Fibroblast of lung (primary cell): ENCODE results near the gene SLC17A6. TPM values are rescaled to one million over a fixed set of nuclear protein-coding genes. Genes with fewer than 3 reads are reported as not detected.

ENCODE experiments used
- DNase-seq, 2 donors: peaks; one replicate each; pipeline versions ENCODE4 v3.0.0 to v3.0.0-alpha.2; 2010; ENCODE audit warnings: low read depth in 2 of 2
- H2AFZ ChIP-seq: 2 replicates; pipeline ENCODE4 v1.5.1; 2012; ENCODE audit warnings: low read length, control low read depth, inconsistent platforms
- H3K27ac ChIP-seq: 2 replicates; pipeline ENCODE4 v1.5.1; 2011; ENCODE audit warnings: low read length, control low read depth; ENCODE audit not compliant: insufficient read depth
- H3K27me3 ChIP-seq: 2 replicates; pipeline ENCODE4 v1.5.1; 2011; ENCODE audit warnings: mild to moderate bottlenecking, low read length; ENCODE audit not compliant: control insufficient read depth, insufficient read depth
- H3K36me3 ChIP-seq: 2 replicates; pipeline ENCODE4 v1.5.1; 2011; ENCODE audit warnings: low read length; ENCODE audit not compliant: control insufficient read depth, insufficient read depth
- H3K4me1 ChIP-seq: 2 replicates; pipeline ENCODE4 v1.5.1; 2011; ENCODE audit warnings: low read length; ENCODE audit not compliant: control insufficient read depth, insufficient read depth; ENCODE audit errors: extremely low read depth
- H3K4me2 ChIP-seq: 2 replicates; pipeline ENCODE4 v1.5.1; 2011; ENCODE audit warnings: low read length, control low read depth; ENCODE audit not compliant: insufficient read depth; ENCODE audit errors: extremely low read depth
- H3K4me3 ChIP-seq, 4 experiments: fragments of 200-600 bp in 1 of 4; sonication (generic) in 1 of 4; replicated peaks in 1 of 4; 2 replicates each; pipeline ENCODE4 v1.5.1; 2011 to 2016; ENCODE audit warnings: low read length in 4 of 4, low read depth in 3 of 4, mild to moderate bottlenecking in 3 of 4, control low read depth in 2 of 4, inconsistent platforms in 1 of 4, mixed read lengths in 1 of 4; ENCODE audit not compliant: insufficient read depth in 1 of 4; ENCODE audit errors: control extremely low read depth in 1 of 4
- H3K79me2 ChIP-seq: 2 replicates; pipeline ENCODE4 v1.5.1; 2012; ENCODE audit warnings: mild to moderate bottlenecking, low read length, inconsistent platforms; ENCODE audit not compliant: control insufficient read depth, insufficient read depth
- H3K9ac ChIP-seq: 2 replicates; pipeline ENCODE4 v1.5.1; 2011; ENCODE audit warnings: mild to moderate bottlenecking, low read length, control low read depth; ENCODE audit not compliant: insufficient read depth
- H3K9me3 ChIP-seq: 2 replicates; pipeline ENCODE4 v1.5.1; 2012; ENCODE audit warnings: low read depth, low read length; ENCODE audit not compliant: control insufficient read depth, insufficient read depth
- H4K20me1 ChIP-seq: 2 replicates; pipeline ENCODE4 v1.5.1; 2011; ENCODE audit warnings: low read length; ENCODE audit not compliant: control insufficient read depth, insufficient read depth; ENCODE audit errors: extremely low read depth
- EZH2 ChIP-seq: IDR thresholded peaks from 2 replicates; pipeline ENCODE4 v1.5.1; 2012; ENCODE audit warnings: low read length, control low read depth, mild to moderate bottlenecking; ENCODE audit errors: missing control alignments
- polyA plus RNA-seq, 2 donors: library from polyadenylated mRNA; depleted of rRNA in 1 of 2; stranded (reverse) in 1 of 2; unstranded in 1 of 2; fragments of >200 nt; gene quantifications; 2 replicates each; pipeline ENCODE4 v1.2.1, GENCODE V29; 2011 to 2012; ENCODE audit warnings: missing spikeins in 1 of 2
- total RNA-seq: library from RNA; depleted of rRNA; stranded (reverse); fragments of >200 nt; gene quantifications from 2 replicates; pipeline ENCODE4 v1.2.1, GENCODE V29; 2014
- TF ChIP-seq, protein P1 (sequence below), 2 donors: IDR thresholded peaks in 1 of 2; conservative IDR thresholded peaks in 1 of 2; 1 replicate in 1 of 2; 2 replicates in 1 of 2; pipeline ENCODE4 v1.5.1; 2011 to 2012; ENCODE audit warnings: low read length in 2 of 2, control low read depth in 1 of 2, inconsistent platforms in 1 of 2, low read depth in 1 of 2, mild to moderate bottlenecking in 1 of 2

Gene SLC17A6
- total and polyA plus RNA-seq, 2 donors (not counting 1 experiment from before 2014, with no cell fraction given), result not detected

DNA sequence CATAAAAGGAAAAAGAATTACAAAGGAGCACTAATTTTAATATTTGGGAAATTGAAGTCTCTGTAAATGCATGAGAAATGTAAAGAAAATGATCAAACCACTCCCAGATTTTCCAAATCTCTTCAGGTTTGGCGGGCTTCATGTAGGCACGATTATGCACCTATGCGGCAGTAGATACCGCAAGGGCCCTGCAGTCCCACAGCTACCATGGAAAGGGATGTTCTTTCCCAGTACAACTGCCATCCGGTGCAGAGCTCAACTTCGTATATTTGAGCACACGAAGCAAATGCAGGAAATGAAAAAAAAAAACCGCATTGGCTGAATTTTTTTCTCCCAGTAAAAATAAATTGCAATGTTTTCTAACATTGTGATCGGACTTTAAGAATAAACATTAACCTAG is 1.4 kb downstream of the SLC17A6 start:
- H3K4me1 ChIP-seq, result no peaks in the 10 kb centered on the region
- H3K4me2 ChIP-seq, result no peak overlapping the region
- H3K27me3 ChIP-seq, result peaks cover 41% of the 10 kb centered on the region
- no peak overlapping the region for H2AFZ ChIP-seq
- no peak overlapping the region for H3K4me3 ChIP-seq
- DNase-seq, result no peak
- no peaks in the 10 kb centered on the region for H4K20me1 ChIP-seq
- TF ChIP-seq, protein P1, sequence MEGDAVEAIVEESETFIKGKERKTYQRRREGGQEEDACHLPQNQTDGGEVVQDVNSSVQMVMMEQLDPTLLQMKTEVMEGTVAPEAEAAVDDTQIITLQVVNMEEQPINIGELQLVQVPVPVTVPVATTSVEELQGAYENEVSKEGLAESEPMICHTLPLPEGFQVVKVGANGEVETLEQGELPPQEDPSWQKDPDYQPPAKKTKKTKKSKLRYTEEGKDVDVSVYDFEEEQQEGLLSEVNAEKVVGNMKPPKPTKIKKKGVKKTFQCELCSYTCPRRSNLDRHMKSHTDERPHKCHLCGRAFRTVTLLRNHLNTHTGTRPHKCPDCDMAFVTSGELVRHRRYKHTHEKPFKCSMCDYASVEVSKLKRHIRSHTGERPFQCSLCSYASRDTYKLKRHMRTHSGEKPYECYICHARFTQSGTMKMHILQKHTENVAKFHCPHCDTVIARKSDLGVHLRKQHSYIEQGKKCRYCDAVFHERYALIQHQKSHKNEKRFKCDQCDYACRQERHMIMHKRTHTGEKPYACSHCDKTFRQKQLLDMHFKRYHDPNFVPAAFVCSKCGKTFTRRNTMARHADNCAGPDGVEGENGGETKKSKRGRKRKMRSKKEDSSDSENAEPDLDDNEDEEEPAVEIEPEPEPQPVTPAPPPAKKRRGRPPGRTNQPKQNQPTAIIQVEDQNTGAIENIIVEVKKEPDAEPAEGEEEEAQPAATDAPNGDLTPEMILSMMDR (conservative IDR thresholded peaks at IDR 0.05 in 1 of 2, IDR thresholded peaks at IDR 0.05 in 1 of 2; ENCODE audit: low read depth in 1 of 2, low read length in 2 of 2), result no peak
- TF ChIP-seq EZH2, result no peak
- no peak overlapping the region for H3K9ac ChIP-seq
- H3K36me3 ChIP-seq, result no peaks in the 10 kb centered on the region
- H3K27ac ChIP-seq, result no peak overlapping the region
- H3K79me2 ChIP-seq, result no peaks in the 10 kb centered on the region
- H3K9me3 ChIP-seq, result no peaks in the 10 kb centered on the region

GRCh38 chr11:22340235-22340634 is 2.1 kb downstream of the SLC17A6 start:
- H3K4me2 ChIP-seq, result no peak overlapping the region
- no peak overlapping the region for H3K4me3 ChIP-seq
- H3K4me1 ChIP-seq, result no peaks in the 10 kb centered on the region
- no peak overlapping the region for H2AFZ ChIP-seq
- DNase-seq, result no peak
- no peak overlapping the region for H3K27ac ChIP-seq
- no peaks in the 10 kb centered on the region for H3K36me3 ChIP-seq
- H3K79me2 ChIP-seq, result no peaks in the 10 kb centered on the region
- no peaks in the 10 kb centered on the region for H4K20me1 ChIP-seq
- TF ChIP-seq, protein P1 (conservative IDR thresholded peaks at IDR 0.05 in 1 of 2, IDR thresholded peaks at IDR 0.05 in 1 of 2; ENCODE audit: low read depth in 1 of 2, low read length in 2 of 2), result no peak
- TF ChIP-seq EZH2, result no peak
- no peak overlapping the region for H3K9ac ChIP-seq
- no peaks in the 10 kb centered on the region for H3K9me3 ChIP-seq
- H3K27me3 ChIP-seq, result peaks cover 41% of the 10 kb centered on the region

DNA sequence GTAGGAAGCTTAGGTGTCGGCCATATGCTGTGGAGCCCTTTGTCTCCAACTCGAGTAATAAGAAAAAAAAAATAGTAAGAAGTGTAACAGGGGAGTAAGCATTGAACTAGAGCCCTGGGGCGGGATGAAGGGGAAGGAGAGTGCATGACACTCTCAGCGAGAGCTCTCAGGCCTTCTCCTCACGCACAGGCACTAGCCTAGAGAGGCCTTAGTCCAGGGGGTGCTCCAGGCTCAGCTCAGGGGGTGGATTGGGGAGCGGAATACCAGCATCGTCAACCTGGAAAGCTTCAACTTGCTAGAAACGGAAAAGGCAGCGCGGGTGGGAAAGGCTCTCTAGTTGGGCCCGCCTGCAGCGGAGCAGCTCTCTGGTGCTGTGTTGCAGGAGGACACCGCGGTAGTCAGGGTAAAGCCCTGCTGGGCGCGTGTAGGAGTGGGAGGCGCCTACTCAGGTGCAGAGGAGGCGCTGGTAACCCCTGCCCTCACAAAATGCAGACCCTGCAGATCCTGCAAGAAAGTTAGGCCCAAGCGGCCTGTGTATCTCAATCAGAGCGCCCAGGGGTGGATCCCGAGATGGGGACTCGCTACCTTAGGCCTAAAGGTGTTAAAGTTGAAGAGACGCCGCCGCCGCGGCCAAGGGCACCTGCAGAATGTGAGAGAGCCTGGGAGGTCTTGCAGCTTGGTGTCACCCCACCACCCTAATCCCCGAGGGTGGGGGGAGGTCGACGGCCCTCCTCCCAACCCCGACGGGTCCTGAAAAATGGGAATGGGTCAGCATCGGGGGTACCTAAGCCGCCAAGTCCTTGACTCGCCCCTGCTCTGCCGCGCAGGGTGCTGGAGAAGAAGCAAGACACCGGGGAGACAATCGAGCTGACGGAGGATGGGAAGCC is 2.8 kb downstream of the SLC17A6 start:
- no peaks in the 10 kb centered on the region for H4K20me1 ChIP-seq
- H3K9ac ChIP-seq, result no peak overlapping the region
- H3K4me2 ChIP-seq, result no peak overlapping the region
- no peak overlapping the region for H3K27ac ChIP-seq
- H3K36me3 ChIP-seq, result no peaks in the 10 kb centered on the region
- H3K9me3 ChIP-seq, result no peaks in the 10 kb centered on the region
- TF ChIP-seq, protein P1 (conservative IDR thresholded peaks at IDR 0.05 in 1 of 2, IDR thresholded peaks at IDR 0.05 in 1 of 2; ENCODE audit: low read depth in 1 of 2, low read length in 2 of 2), result no peak
- peak; percentile 57 for TF ChIP-seq EZH2
- H2AFZ ChIP-seq, result no peak overlapping the region
- H3K27me3 ChIP-seq, result peaks cover 41% of the 10 kb centered on the region
- no peak for DNase-seq
- no peaks in the 10 kb centered on the region for H3K79me2 ChIP-seq
- H3K4me1 ChIP-seq, result no peaks in the 10 kb centered on the region
- no peak overlapping the region for H3K4me3 ChIP-seq
